IPS-15b (cell line): ENCODE measurements around the gene PPP1R14B.

Experiments used
- H3K27me3 ChIP-seq: one replicate; pipeline ENCODE4 v1.6.1; 2013; ENCODE audit warnings: low read length; ENCODE audit not compliant: control insufficient read depth, insufficient read depth
- H3K36me3 ChIP-seq: one replicate; pipeline ENCODE4 v1.6.1; 2013; ENCODE audit warnings: low read length; ENCODE audit not compliant: control insufficient read depth, insufficient read depth
- H3K4me1 ChIP-seq: one replicate; pipeline ENCODE4 v1.6.1; 2013; ENCODE audit warnings: mild to moderate bottlenecking, low read length; ENCODE audit not compliant: control insufficient read depth, insufficient read depth
- H3K4me3 ChIP-seq: one replicate; pipeline ENCODE4 v1.5.1; 2013; ENCODE audit warnings: low read depth, low read length
- H3K9ac ChIP-seq: one replicate; pipeline ENCODE4 v1.6.1; 2013; ENCODE audit warnings: low read depth, mild to moderate bottlenecking, low read length
- H3K9me3 ChIP-seq: one replicate; pipeline ENCODE4 v1.6.1; 2013; ENCODE audit warnings: mild to moderate bottlenecking, low read length; ENCODE audit not compliant: control insufficient read depth, insufficient read depth

PPP1R14B gene

GRCh38 chr11:64263021-64263946 is 16.5 kb upstream of the PPP1R14B start:
- Histone ChIP-seq H3K4me3 (no peak overlapping the region), H3K4me1 (no peaks in the 10 kb centered on the region), H3K9ac (no peak overlapping the region), H3K9me3 (no peaks in the 10 kb centered on the region), H3K36me3 (peaks cover 77% of the 10 kb centered on the region), H3K27me3 (no peaks in the 10 kb centered on the region)

GRCh38 chr11:64262271-64263002 is 15.7 kb upstream of the PPP1R14B start:
- Histone ChIP-seq H3K4me1 (no peaks in the 10 kb centered on the region), H3K4me3 (no peak overlapping the region), H3K9ac (no peak overlapping the region), H3K36me3 (peaks cover 82% of the 10 kb centered on the region), H3K9me3 (no peaks in the 10 kb centered on the region), H3K27me3 (no peaks in the 10 kb centered on the region)

GRCh38 chr11:64261556-64262080 is 14.9 kb upstream of the PPP1R14B start:
- Histone ChIP-seq H3K9ac (no peak overlapping the region), H3K4me3 (no peak overlapping the region), H3K4me1 (no peaks in the 10 kb centered on the region), H3K36me3 (peaks cover 77% of the 10 kb centered on the region), H3K9me3 (no peaks in the 10 kb centered on the region), H3K27me3 (no peaks in the 10 kb centered on the region)

GRCh38 chr11:64260147-64260708 is 13.5 kb upstream of the PPP1R14B start:
- H3K4me1 ChIP-seq = no peaks in the 10 kb centered on the region
- no peak overlapping the region for H3K4me3 ChIP-seq
- H3K9ac ChIP-seq = no peak overlapping the region
- no peaks in the 10 kb centered on the region for H3K9me3 ChIP-seq
- H3K27me3 ChIP-seq = no peaks in the 10 kb centered on the region
- peaks cover 77% of the 10 kb centered on the region for H3K36me3 ChIP-seq

GRCh38 chr11:64259533-64260067 is 12.9 kb upstream of the PPP1R14B start:
- Histone ChIP-seq H3K27me3 (no peaks in the 10 kb centered on the region), H3K4me1 (no peaks in the 10 kb centered on the region), H3K9ac (no peak overlapping the region), H3K36me3 (peaks cover 82% of the 10 kb centered on the region), H3K9me3 (no peaks in the 10 kb centered on the region), H3K4me3 (no peak overlapping the region)

- H3K4me3 ChIP-seq = no peak overlapping the region
- no peaks in the 10 kb centered on the region for H3K9me3 ChIP-seq
- no peak overlapping the region for H3K9ac ChIP-seq
- peaks cover 82% of the 10 kb centered on the region for H3K36me3 ChIP-seq
- H3K4me1 ChIP-seq = no peaks in the 10 kb centered on the region
- H3K27me3 ChIP-seq = no peaks in the 10 kb centered on the region
These were observed 12.3 kb upstream of the PPP1R14B start for GRCh38 chr11:64258946-64259532.

GRCh38 chr11:64258356-64258755 is 11.6 kb upstream of the PPP1R14B start:
- peaks cover 76% of the 10 kb centered on the region for H3K36me3 ChIP-seq
- no peak overlapping the region for H3K9ac ChIP-seq
- H3K4me3 ChIP-seq = no peak overlapping the region
- no peaks in the 10 kb centered on the region for H3K27me3 ChIP-seq
- H3K9me3 ChIP-seq = no peaks in the 10 kb centered on the region
- peaks cover 1% of the 10 kb centered on the region for H3K4me1 ChIP-seq

- no peaks in the 10 kb centered on the region for H3K9me3 ChIP-seq
- H3K9ac ChIP-seq = no peak overlapping the region
- peaks cover 65% of the 10 kb centered on the region for H3K36me3 ChIP-seq
- no peaks in the 10 kb centered on the region for H3K27me3 ChIP-seq
- no peak overlapping the region for H3K4me3 ChIP-seq
- H3K4me1 ChIP-seq = peaks cover 6% of the 10 kb centered on the region
These were observed 9.6 kb upstream of the PPP1R14B start for GRCh38 chr11:64256300-64256699.

GRCh38 chr11:64255135-64256128 is 8.7 kb upstream of the PPP1R14B start:
- H3K9ac ChIP-seq = no peak overlapping the region
- H3K27me3 ChIP-seq = no peaks in the 10 kb centered on the region
- H3K4me1 ChIP-seq = peaks cover 8% of the 10 kb centered on the region
- no peak overlapping the region for H3K4me3 ChIP-seq
- peaks cover 60% of the 10 kb centered on the region for H3K36me3 ChIP-seq
- H3K9me3 ChIP-seq = no peaks in the 10 kb centered on the region

- Histone ChIP-seq H3K36me3 (peaks cover 49% of the 10 kb centered on the region), H3K9ac (no peak overlapping the region), H3K4me3 (no peak overlapping the region), H3K4me1 (peaks cover 17% of the 10 kb centered on the region), H3K27me3 (no peaks in the 10 kb centered on the region), H3K9me3 (no peaks in the 10 kb centered on the region)
These were observed 7.6 kb upstream of the PPP1R14B start for GRCh38 chr11:64254326-64254725.
